Measurements from ENCODE around the gene NOXO1. TPM values are rescaled to one million over a fixed set of nuclear protein-coding genes. Genes with fewer than 3 reads are reported as not detected.

Gene NOXO1
- total and polyA plus RNA-seq, 12 donors = 0.28 to 3.3 (median 0.53) TPM; not detected in 7

DNA sequence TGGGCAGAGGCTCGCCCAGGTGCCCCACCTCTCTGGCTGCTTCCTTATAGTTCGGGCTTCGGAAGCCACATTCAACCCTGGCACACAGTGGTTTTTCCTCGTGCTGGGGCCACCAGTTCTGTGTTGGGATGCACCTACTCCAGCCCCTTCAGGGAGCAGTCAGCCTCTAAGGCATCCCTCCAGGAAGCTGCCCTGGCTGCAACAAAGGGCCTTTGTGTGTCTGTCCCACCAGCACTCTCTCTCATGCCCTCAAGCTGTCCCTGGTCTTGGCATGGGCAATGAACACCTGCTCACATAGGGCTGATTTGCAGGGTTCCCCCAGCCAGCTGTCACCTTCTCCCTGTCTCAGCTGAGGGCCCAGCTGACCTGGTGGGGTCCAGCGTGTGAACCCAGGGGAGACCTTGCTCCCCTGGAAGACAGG, 754 bp upstream of the NOXO1 start:
- H3K4me1 ChIP-seq (replicated peaks in 1 of 2) = peaks cover 0 to 18% of the 10 kb centered on the region in 2 donors
- intact Hi-C loops (cut with DNase I) = no loop called here
- H3K27me3 ChIP-seq = peaks cover 26% of the 10 kb centered on the region
- no peak overlapping the region for H3K27ac ChIP-seq
- TF ChIP-seq POLR2A (IDR thresholded peaks at IDR 0.05) = no peak
- TF ChIP-seq, protein P1, sequence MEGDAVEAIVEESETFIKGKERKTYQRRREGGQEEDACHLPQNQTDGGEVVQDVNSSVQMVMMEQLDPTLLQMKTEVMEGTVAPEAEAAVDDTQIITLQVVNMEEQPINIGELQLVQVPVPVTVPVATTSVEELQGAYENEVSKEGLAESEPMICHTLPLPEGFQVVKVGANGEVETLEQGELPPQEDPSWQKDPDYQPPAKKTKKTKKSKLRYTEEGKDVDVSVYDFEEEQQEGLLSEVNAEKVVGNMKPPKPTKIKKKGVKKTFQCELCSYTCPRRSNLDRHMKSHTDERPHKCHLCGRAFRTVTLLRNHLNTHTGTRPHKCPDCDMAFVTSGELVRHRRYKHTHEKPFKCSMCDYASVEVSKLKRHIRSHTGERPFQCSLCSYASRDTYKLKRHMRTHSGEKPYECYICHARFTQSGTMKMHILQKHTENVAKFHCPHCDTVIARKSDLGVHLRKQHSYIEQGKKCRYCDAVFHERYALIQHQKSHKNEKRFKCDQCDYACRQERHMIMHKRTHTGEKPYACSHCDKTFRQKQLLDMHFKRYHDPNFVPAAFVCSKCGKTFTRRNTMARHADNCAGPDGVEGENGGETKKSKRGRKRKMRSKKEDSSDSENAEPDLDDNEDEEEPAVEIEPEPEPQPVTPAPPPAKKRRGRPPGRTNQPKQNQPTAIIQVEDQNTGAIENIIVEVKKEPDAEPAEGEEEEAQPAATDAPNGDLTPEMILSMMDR (IDR thresholded peaks at IDR 0.05) = no peak
- peaks cover 0 to 36% of the 10 kb centered on the region in 2 donors for H3K36me3 ChIP-seq (replicated peaks in 1 of 2)
- no peak overlapping the region for H3K4me3 ChIP-seq
- DNase-seq = no peak
- H3K9me3 ChIP-seq (replicated peaks in 1 of 3) = no peaks in the 10 kb centered on the region
- 54 to 72% (median 65%) methylated on average over 4 to 5 of the region's 5 CpGs for WGBS, 4 donors

DNA sequence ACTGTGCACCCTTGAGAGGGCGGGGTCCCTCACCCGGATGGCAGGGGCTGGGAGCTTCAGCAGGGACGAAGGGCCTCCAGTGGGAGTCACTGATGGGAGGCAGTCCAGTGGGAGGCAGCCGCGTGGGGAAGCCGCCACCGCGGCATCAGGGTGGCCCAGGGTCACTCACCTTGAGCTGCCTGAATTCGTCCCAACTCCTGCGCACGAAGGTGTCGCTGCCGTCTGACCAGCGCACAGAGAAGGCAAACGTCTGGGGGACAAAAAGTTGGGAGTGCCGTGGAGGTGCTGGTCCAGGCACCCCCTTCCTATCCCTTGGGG, 540 bp downstream of the NOXO1 start:
- WGBS, 4 donors = 14 to 35% (median 21%) methylated on average over 9 to 16 of the region's 16 CpGs; no CpG with 5 or more reads in 1 of the 4 donors
- Histone ChIP-seq H3K4me3 (no peak overlapping the region), H3K36me3 (replicated peaks in 1 of 2) (peaks cover 0 to 36% of the 10 kb centered on the region in 2 donors), H3K27ac (no peak overlapping the region), H3K4me1 (replicated peaks in 1 of 2) (peaks cover 0 to 18% of the 10 kb centered on the region in 2 donors), H3K9me3 (replicated peaks in 1 of 3) (no peaks in the 10 kb centered on the region), H3K27me3 (peaks cover 26% of the 10 kb centered on the region)
- TF ChIP-seq, protein P1 (IDR thresholded peaks at IDR 0.05) = no peak
- TF ChIP-seq POLR2A (IDR thresholded peaks at IDR 0.05) = no peak
- no peak for DNase-seq
- intact Hi-C loops (cut with DNase I) = no loop called here

DNA sequence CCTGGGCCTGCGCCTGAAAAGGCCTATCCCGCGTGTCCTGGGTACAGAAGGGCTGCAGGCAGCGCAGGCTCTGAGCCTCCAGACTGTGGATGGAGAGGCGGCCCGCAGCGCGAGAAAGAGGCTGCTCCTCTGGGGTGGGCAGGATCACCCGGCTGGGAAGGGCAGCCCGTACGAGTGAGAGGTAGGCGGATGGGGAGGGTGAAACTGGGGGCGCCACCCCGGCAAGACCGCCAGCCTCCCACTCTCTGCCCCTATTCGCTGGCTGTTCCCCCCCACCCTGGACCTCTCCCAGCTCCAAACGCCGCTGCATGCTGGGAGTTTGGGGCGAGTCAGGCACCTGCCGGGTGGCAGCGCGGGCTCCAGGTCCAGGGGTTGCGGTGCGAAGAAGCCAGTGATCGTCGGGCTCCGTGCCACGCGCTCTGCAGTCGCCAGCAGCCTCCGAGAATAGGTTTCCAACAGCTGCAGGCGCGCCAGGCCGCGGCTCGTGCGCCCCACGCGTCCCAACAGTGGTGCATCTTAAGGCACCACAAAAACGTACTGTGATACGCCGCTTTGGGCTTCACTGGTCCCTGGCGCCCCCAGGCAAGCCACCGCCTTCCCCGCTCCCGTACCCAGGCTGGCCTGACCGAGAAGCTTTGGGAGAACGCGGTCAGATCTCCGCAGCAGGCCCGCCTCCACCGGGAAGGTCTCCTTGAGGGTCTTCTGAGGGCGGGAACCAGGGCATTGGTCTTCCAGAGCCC, 1.1 kb downstream of the NOXO1 start:
- H3K27me3 ChIP-seq = peaks cover 26% of the 10 kb centered on the region
- H3K9me3 ChIP-seq (replicated peaks in 1 of 3) = no peaks in the 10 kb centered on the region
- WGBS, 4 donors = 5 to 19% (median 9%) methylated on average over 14 to 53 of the region's 53 CpGs
- intact Hi-C loops (cut with DNase I) = no loop called here
- no peak overlapping the region for H3K27ac ChIP-seq
- no peak for DNase-seq
- H3K4me3 ChIP-seq = no peak overlapping the region
- no peak for TF ChIP-seq POLR2A (IDR thresholded peaks at IDR 0.05)
- TF ChIP-seq, protein P1 (IDR thresholded peaks at IDR 0.05) = no peak
- H3K36me3 ChIP-seq (replicated peaks in 1 of 2) = peaks cover 0 to 36% of the 10 kb centered on the region in 2 donors
- peaks cover 0 to 16% of the 10 kb centered on the region in 2 donors for H3K4me1 ChIP-seq (replicated peaks in 1 of 2)

DNA sequence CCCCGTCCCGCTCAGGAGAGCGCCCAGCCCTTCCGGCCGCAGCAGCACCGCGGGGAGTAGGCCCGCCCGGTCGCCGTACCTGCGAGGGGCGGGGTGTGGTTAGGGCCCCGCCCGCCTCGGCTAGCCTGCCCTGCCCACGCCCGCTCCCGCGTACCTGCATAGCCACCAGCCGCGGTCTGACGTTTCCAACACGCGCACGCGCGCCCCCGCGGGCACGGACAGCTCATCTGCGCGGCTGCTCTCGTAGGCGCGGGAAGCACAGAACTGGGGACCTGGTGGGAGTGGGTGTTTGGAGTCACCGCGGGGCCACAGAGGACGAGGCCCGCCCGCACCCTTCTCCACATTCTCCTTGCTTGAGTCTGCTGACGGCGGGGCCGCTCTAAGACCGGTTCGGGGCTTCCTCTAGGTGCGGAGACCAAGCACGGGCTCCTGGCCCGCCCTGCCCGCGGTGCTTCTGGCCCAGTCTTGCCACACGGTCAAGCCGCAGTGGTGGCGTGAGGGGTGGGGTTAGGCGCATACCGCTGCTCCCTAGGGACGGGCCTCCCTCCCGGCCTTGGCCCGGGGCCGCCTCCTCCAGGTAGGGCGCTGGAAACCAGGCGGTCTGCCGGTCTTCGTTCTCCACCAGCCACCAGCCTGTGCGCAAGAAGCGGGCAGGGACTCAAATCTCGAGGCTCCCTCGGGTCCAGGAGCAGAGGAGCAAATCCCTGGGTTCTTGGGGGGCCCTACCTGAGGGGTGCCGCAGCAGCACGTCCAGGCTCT, 1.8 kb downstream of the NOXO1 start:
- no peaks in the 10 kb centered on the region for H3K9me3 ChIP-seq (replicated peaks in 1 of 3)
- H3K27me3 ChIP-seq = peaks cover 26% of the 10 kb centered on the region
- peaks cover 0 to 42% of the 10 kb centered on the region in 2 donors for H3K36me3 ChIP-seq (replicated peaks in 1 of 2)
- 37 to 54% (median 40%) methylated on average over 16 to 70 of the region's 70 CpGs for WGBS, 4 donors
- TF ChIP-seq, protein P1 (IDR thresholded peaks at IDR 0.05) = no peak
- no peak for TF ChIP-seq POLR2A (IDR thresholded peaks at IDR 0.05)
- no peak overlapping the region for H3K4me3 ChIP-seq
- no peak for DNase-seq
- peaks cover 0 to 8% of the 10 kb centered on the region in 2 donors for H3K4me1 ChIP-seq (replicated peaks in 1 of 2)
- no peak overlapping the region for H3K27ac ChIP-seq
- intact Hi-C loops (cut with DNase I) = no loop called here

Data from adrenal gland (tissue), 12 donors.